GM12864 (cell line): ENCODE measurements around the gene PPM1F.
"Not testable (repeated sequence)": the region's sequence is repeated elsewhere in the genome, so short reads cannot be mapped to it uniquely, and the experiment has no call there.

Source experiments
- DNase-seq: peaks from one replicate; pipeline ENCODE4 v3.0.0-alpha.2; 2011; ENCODE audit warnings: low read depth
- H3K4me3 ChIP-seq: 2 replicates; pipeline ENCODE4 v1.5.1; 2011; ENCODE audit warnings: mild to moderate bottlenecking, low read depth, low read length, control low read depth
- TF ChIP-seq, protein P1 (sequence below): IDR thresholded peaks from 2 replicates; pipeline ENCODE4 v1.5.1; 2011; ENCODE audit warnings: low read depth, mild to moderate bottlenecking, moderate library complexity, low read length, control low read depth, inconsistent platforms; ENCODE audit errors: missing control alignments

PPM1F gene

DNA sequence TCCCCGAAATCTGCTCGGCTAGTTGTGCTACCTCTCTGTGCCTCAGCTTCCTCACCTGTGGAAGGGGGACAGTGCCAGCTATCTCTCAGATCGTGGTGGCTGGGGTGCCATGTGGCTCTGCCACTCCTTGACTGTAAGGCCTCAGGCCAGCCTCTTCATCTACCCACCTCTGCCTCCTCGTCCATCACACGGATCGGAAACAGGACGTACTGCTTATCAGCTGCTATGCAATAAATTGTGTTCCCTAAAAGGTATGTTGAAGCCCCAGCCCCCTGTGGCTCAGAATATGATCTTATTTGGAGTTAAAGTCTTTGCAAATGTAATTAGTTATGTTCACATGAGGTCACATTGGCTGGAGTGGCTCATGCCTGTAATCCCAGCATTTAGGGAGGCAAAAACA is 7.8 kb downstream of the PPM1F start:
- no peak for DNase-seq
- TF ChIP-seq, protein P1, sequence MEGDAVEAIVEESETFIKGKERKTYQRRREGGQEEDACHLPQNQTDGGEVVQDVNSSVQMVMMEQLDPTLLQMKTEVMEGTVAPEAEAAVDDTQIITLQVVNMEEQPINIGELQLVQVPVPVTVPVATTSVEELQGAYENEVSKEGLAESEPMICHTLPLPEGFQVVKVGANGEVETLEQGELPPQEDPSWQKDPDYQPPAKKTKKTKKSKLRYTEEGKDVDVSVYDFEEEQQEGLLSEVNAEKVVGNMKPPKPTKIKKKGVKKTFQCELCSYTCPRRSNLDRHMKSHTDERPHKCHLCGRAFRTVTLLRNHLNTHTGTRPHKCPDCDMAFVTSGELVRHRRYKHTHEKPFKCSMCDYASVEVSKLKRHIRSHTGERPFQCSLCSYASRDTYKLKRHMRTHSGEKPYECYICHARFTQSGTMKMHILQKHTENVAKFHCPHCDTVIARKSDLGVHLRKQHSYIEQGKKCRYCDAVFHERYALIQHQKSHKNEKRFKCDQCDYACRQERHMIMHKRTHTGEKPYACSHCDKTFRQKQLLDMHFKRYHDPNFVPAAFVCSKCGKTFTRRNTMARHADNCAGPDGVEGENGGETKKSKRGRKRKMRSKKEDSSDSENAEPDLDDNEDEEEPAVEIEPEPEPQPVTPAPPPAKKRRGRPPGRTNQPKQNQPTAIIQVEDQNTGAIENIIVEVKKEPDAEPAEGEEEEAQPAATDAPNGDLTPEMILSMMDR: no peak
- H3K4me3 ChIP-seq: no peak overlapping the region

DNA sequence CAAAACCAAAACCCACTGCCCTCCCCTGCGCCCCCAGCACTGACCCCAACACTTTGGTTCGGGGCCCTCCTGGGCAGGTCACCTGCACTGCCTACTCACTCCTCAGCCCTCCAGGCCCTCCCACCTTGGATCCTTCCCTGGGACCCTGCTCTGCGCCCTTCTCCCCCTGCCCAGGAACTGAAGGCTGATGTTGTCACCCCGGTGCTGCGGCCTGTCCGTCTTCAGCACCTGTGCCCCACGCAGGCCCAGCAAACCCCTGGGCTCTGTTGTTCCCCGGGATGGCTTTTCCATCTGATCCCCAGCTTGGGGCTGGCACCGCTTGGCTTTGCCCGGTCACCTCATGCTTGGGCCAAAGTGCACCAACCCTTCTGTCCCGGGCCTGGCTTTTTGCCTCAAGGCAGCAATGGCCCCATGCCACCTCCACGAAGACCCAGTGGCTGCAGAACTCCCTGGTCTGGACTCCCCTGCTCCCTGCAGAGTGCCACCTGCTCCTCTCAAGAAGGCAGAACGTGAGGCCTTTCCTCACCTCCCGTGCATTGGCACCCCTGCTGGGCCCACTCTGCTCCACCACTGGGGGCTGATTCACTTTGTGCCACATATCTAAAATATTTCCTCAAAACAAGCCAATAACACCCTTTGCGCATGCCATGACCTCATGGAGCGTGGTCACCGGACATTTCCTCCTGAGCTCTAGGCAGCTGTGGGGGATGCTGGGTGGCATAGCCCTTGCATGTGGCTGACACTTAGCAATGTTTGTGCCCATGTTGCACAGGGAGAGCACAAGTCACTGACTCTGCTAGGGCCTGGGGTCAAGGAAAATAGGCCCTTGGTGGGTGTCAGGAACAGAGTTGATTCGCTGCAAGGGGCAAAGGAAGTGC is 8.8 kb downstream of the PPM1F start:
- TF ChIP-seq, protein P1: no peak
- no peak overlapping the region for H3K4me3 ChIP-seq
- no peak for DNase-seq

DNA sequence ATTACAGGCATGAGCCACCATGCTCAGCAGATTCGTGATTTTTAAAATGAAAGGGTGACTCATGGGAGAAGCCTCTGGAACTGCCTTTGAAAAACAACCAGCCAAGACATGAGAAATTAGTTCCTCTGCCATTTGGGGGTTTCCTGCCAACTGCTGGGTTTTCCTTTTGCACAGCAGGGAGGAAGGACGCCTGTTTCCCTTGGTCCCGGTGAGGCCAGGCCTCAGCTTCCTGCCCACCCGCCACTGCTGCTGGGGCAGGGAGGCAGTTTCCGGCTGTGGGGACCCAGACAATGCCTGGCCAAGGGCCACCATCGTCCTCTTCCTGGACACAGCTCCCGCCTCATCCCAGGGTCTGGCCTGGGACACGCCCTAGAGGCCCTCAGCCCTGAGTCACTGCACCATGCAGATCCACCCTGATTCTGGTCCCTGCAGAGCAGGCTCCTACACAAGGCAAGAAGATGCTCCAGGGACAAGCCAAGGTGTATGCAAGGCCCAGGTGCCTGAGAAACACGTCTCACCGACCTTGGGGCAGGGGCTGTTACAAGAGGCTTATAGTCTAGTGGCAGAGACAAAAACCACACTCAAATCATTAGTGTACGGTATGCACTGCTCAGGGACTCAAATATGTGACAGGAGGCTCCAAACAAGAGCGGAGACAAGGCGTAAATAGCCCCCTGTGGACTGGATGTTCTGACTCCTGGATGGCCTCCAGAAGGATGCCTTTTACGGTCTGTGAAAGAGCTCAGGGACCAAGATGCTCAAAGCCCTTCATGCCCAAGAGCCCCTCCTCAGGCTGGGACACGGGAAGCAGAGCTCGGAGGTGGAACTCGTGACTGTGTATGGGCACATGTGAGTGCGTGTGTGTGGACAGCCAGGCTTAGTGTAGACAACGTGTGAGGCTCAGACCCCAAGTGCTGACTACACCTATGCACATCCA is 10.0 kb downstream of the PPM1F start:
- H3K4me3 ChIP-seq: no peak overlapping the region
- DNase-seq: no peak
- TF ChIP-seq, protein P1: no peak

DNA sequence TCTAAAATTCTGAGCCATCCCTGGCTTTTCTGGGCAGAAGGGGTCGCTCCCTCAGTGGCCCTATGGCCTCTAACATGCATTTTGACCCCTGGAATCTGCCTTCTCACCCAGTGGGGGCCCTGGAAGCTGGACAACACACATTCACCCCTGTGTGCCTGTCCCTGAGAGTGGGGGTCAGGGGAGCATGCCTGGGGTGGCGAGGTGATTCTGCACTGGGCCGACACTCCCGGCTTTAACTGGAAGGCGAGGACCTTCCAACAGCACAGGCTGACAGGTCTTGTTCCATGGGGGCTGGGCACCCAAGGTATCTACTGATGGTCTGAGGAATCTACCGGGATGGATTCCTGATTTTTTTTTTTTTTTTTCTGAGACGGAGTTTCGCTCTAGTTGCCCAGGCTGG is 10.7 kb downstream of the PPM1F start:
- no peak overlapping the region for H3K4me3 ChIP-seq
- TF ChIP-seq, protein P1: no peak
- DNase-seq: no peak

DNA sequence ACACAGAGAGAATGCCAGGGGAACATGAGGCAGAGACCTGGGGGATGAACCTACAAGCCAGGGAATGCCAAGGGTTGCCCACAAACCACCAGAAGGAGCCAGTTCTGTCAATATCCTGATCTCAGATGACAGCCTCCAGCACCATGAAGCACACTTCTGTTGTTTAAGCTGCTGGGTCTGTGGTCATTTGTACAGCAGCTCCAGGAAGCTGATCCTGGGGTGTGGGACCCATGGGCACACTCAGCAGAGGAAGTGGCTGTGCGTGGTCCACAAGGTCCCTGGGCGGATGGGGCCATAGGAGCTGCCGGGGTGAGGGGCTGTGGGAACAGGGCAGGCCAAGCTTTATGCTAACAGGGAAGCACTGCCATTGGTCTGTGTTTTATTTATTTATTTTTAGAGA is 12.1 kb downstream of the PPM1F start:
- no peak overlapping the region for H3K4me3 ChIP-seq
- TF ChIP-seq, protein P1: no peak
- no peak for DNase-seq

DNA sequence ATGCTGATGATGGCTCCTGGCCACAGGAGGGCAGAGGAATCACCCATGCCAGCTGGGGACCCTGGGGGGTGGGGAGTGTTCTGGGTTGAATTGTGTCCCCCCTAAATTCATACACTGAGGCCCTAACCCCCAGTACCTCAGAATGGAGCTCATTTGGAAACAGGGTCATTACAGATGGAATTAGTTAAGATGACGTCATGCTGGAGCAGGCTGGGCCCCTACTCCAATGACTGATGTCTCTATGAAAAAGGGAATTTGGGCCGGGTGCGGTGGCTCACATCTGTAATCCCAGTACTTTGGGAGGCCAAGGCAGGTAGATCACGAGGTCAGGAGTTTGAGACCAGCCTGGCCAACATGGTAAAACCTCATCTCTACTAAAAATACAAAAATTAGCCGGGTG is 12.7 kb downstream of the PPM1F start:
- not testable (repeated sequence) for DNase-seq, H3K4me3 ChIP-seq

DNA sequence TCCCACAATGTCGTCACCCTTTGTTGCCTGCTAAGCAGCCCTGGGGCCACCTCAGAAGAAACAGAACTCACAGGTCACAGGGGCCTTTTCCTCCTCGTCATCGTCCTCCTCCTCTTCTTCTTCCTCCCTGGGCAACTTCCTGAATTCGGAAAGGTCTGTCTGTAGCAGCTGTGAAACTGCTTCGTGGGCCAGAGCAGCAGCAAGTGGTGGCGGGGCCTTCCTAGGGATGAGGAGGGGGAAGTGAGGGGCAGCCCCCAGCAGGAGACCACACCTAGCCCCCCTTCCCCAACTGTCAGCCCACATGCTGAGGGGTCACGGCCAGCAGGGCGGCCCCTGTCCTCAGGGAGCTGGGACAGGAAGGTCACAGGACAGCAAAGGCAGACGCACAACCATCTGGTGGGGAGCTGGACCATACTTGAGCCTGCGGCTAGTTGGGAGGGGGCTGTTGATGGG is 13.2 kb downstream of the PPM1F start:
- TF ChIP-seq, protein P1: no peak
- DNase-seq: no peak
- no peak overlapping the region for H3K4me3 ChIP-seq
